Skeletal muscle satellite cell (primary cell): Measurements from ENCODE around the gene F3. TPM values are rescaled to one million over a fixed set of nuclear protein-coding genes. Genes with fewer than 3 reads are reported as not detected.
"Not testable (repeated sequence)": the region's sequence is repeated elsewhere in the genome, so short reads cannot be mapped to it uniquely, and the experiment has no call there.

ENCODE experiments used
- H3K27me3 ChIP-seq: 2 replicates; pipeline ENCODE4 v1.7.0; 2013; ENCODE audit warnings: low read length; ENCODE audit not compliant: control insufficient read depth, insufficient read depth
- H3K36me3 ChIP-seq: 2 replicates; pipeline ENCODE4 v1.7.0; 2013; ENCODE audit warnings: mild to moderate bottlenecking, control low read depth, low read length; ENCODE audit not compliant: insufficient read depth
- H3K4me1 ChIP-seq: 2 replicates; pipeline ENCODE4 v1.7.0; 2013; ENCODE audit warnings: low read length; ENCODE audit not compliant: control insufficient read depth, insufficient read depth
- H3K4me2 ChIP-seq: 2 replicates; pipeline ENCODE4 v1.7.0; 2013; ENCODE audit warnings: mild to moderate bottlenecking, low read length
- H3K4me3 ChIP-seq: 2 replicates; pipeline ENCODE4 v1.7.0; 2013; ENCODE audit warnings: low read length
- H3K9ac ChIP-seq: 2 replicates; pipeline ENCODE4 v1.7.0; 2013; ENCODE audit warnings: mild to moderate bottlenecking, low read depth, low read length, moderate library complexity
- H3K9me3 ChIP-seq: replicated peaks from 2 replicates; pipeline ENCODE4 v1.7.0; 2013; ENCODE audit warnings: mild to moderate bottlenecking, control low read depth, low read length
- total RNA-seq: library from RNA; depleted of rRNA; stranded (reverse); fragments of >200 nt; gene quantifications from 2 replicates; pipeline ENCODE4 v1.2.3, GENCODE V29; 2012; rRNA removed

Gene F3
- 15.7 and 40.0 TPM in 2 replicates for total RNA-seq

GRCh38 chr1:94541246-94542087 lies at the start of gene F3:
Gene F3, minus strand, starts transcription at chr1:94541759. Its CDS starts 123 bp downstream, at chr1:94541636.
- H3K9me3 ChIP-seq: no peaks in the 10 kb centered on the region
- H3K4me1 ChIP-seq: peaks cover 67% of the 10 kb centered on the region
- no peaks in the 10 kb centered on the region for H3K27me3 ChIP-seq
- peaks cover 5% of the 10 kb centered on the region for H3K36me3 ChIP-seq
- H3K4me2 ChIP-seq: peak within 1 kb of the TSS; percentile 86
- H3K4me3 ChIP-seq: peak within 1 kb of the TSS; percentile 77
- H3K9ac ChIP-seq: peak within 1 kb of the TSS; percentile 82

- Histone ChIP-seq H3K36me3 (no peaks in the 10 kb centered on the region), H3K9ac (no peak overlapping the region), H3K9me3 (no peaks in the 10 kb centered on the region), H3K4me1 (peaks cover 4% of the 10 kb centered on the region), H3K27me3 (no peaks in the 10 kb centered on the region), H3K4me3 (no peak overlapping the region), H3K4me2 (no peak overlapping the region)
Observed at GRCh38 chr1:94590203-94591137, 48.9 kb upstream of the F3 start.

- Histone ChIP-seq H3K4me2 (no peak overlapping the region), H3K4me1 (peaks cover 4% of the 10 kb centered on the region), H3K4me3 (no peak overlapping the region), H3K9ac (no peak overlapping the region), H3K36me3 (no peaks in the 10 kb centered on the region), H3K27me3 (no peaks in the 10 kb centered on the region), H3K9me3 (no peaks in the 10 kb centered on the region)
Observed at GRCh38 chr1:94589728-94590127, 48.2 kb upstream of the F3 start.

- Histone ChIP-seq H3K9ac (no peak overlapping the region), H3K4me2 (no peak overlapping the region), H3K36me3 (no peaks in the 10 kb centered on the region), H3K27me3 (no peaks in the 10 kb centered on the region), H3K9me3 (no peaks in the 10 kb centered on the region), H3K4me3 (no peak overlapping the region), H3K4me1 (peaks cover 21% of the 10 kb centered on the region)
Observed at GRCh38 chr1:94582565-94582964, 41.0 kb upstream of the F3 start.

GRCh38 chr1:94580367-94581115 lies 39.0 kb upstream of the F3 start:
- Histone ChIP-seq H3K36me3 (no peaks in the 10 kb centered on the region), H3K4me1 (peaks cover 21% of the 10 kb centered on the region), H3K4me3 (no peak overlapping the region), H3K9me3 (no peaks in the 10 kb centered on the region), H3K4me2 (peak overlapping the region; percentile 0), H3K27me3 (no peaks in the 10 kb centered on the region), H3K9ac (no peak overlapping the region)

GRCh38 chr1:94579876-94580294 lies 38.3 kb upstream of the F3 start:
- Histone ChIP-seq H3K4me1 (peaks cover 21% of the 10 kb centered on the region), H3K4me3 (no peak overlapping the region)

GRCh38 chr1:94578856-94579255 lies 37.3 kb upstream of the F3 start:
- peaks cover 21% of the 10 kb centered on the region for H3K4me1 ChIP-seq
- H3K4me2 ChIP-seq: no peak overlapping the region
- no peaks in the 10 kb centered on the region for H3K36me3 ChIP-seq
- no peak overlapping the region for H3K9ac ChIP-seq
- no peaks in the 10 kb centered on the region for H3K9me3 ChIP-seq
- H3K4me3 ChIP-seq: no peak overlapping the region
- H3K27me3 ChIP-seq: no peaks in the 10 kb centered on the region

More at GRCh38 chr1:94579876-94580294, 38.3 kb upstream of the F3 start:
- Histone ChIP-seq H3K36me3 (no peaks in the 10 kb centered on the region), H3K9ac (no peak overlapping the region), H3K4me2 (peak overlapping the region; percentile 0), H3K9me3 (no peaks in the 10 kb centered on the region), H3K27me3 (no peaks in the 10 kb centered on the region)

GRCh38 chr1:94573917-94574316 lies 32.4 kb upstream of the F3 start:
- not testable (repeated sequence) for H3K36me3 ChIP-seq, H3K4me2 ChIP-seq, H3K9ac ChIP-seq, H3K27me3 ChIP-seq, H3K4me1 ChIP-seq, H3K9me3 ChIP-seq, H3K4me3 ChIP-seq

GRCh38 chr1:94572780-94573179 lies 31.2 kb upstream of the F3 start:
- no peaks in the 10 kb centered on the region for H3K4me1 ChIP-seq
- H3K4me2 ChIP-seq: no peak overlapping the region
- H3K4me3 ChIP-seq: no peak overlapping the region
- no peak overlapping the region for H3K9ac ChIP-seq
- H3K36me3 ChIP-seq: no peaks in the 10 kb centered on the region
- no peaks in the 10 kb centered on the region for H3K27me3 ChIP-seq
- peaks cover 3% of the 10 kb centered on the region for H3K9me3 ChIP-seq

- not testable (repeated sequence) for H3K4me2 ChIP-seq, H3K36me3 ChIP-seq, H3K9me3 ChIP-seq, H3K9ac ChIP-seq, H3K4me3 ChIP-seq, H3K27me3 ChIP-seq, H3K4me1 ChIP-seq
Observed at GRCh38 chr1:94570965-94571364, 29.4 kb upstream of the F3 start.

GRCh38 chr1:94568806-94569205 lies 27.2 kb upstream of the F3 start:
- not testable (repeated sequence) for H3K9me3 ChIP-seq, H3K27me3 ChIP-seq, H3K4me3 ChIP-seq, H3K36me3 ChIP-seq, H3K4me2 ChIP-seq, H3K4me1 ChIP-seq, H3K9ac ChIP-seq
